Measurements from ENCODE around the gene CPXM1. TPM values are rescaled to one million over a fixed set of nuclear protein-coding genes. Genes with fewer than 3 reads are reported as not detected.

CPXM1 gene
- total and polyA plus RNA-seq, 2 donors from 2014 or later, result 5.2 to 7.1 TPM

DNA sequence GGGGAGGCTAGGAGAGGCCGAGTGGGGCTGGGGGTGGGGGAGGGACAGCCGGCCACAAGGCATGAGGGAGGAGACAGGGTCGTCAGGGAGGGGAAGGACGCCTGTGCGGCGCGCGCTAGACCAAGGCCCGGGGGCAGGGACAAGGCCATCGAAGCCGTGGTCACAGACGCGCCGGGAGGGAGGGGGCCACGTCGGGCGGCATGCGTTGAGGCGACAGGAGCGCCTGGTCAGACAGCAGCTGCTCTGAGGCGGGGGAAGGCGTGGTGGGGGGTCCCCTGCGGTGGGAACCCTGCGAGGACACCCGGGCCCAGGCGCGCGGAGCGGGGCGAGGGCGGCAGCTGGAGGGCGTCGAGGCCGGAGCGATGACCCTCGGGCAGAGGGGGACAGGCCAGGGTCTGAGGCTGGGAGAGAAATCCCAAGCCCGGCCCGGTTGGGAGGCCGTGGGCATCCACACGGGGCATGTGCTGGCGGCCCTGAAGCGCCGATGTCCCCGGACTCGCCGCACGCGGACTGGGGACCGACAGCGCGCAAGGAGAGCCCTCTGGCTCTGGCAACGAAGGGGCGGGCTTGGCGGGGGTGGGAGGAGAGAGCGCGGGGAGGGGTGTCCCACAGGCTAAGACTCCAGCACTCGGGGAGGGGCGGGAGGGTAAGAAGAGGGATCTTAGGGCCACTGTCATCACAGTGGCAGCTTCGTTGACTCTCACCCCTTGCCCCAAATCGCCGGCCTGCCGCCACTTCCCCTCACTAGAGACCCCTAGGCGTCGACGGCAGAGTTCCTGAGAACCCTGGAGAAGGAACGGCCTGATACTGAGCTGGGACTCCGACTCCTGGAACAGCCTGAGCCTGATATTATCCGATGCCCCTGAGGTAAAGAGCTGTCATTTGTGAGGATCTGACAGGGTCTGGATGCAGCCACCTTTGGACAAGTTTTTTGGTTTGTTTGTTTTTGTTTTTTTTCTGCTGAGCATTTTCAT, 20.8 kb upstream of the CPXM1 start:
- no peaks in the 10 kb centered on the region for H3K9me3 ChIP-seq (ENCODE audit: control insufficient read depth in 2 of 3, insufficient read depth in 1 of 3, low read length in 3 of 3)
- no peaks in the 10 kb centered on the region for H3K36me3 ChIP-seq (ENCODE audit: control insufficient read depth in 2 of 3, insufficient read depth in 3 of 3, low read length in 3 of 3)
- no peaks in the 10 kb centered on the region for H3K4me1 ChIP-seq (ENCODE audit: control insufficient read depth in 2 of 3, insufficient read depth in 2 of 3, low read depth in 1 of 3, low read length in 3 of 3)
- TF ChIP-seq, protein P1, sequence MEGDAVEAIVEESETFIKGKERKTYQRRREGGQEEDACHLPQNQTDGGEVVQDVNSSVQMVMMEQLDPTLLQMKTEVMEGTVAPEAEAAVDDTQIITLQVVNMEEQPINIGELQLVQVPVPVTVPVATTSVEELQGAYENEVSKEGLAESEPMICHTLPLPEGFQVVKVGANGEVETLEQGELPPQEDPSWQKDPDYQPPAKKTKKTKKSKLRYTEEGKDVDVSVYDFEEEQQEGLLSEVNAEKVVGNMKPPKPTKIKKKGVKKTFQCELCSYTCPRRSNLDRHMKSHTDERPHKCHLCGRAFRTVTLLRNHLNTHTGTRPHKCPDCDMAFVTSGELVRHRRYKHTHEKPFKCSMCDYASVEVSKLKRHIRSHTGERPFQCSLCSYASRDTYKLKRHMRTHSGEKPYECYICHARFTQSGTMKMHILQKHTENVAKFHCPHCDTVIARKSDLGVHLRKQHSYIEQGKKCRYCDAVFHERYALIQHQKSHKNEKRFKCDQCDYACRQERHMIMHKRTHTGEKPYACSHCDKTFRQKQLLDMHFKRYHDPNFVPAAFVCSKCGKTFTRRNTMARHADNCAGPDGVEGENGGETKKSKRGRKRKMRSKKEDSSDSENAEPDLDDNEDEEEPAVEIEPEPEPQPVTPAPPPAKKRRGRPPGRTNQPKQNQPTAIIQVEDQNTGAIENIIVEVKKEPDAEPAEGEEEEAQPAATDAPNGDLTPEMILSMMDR (IDR thresholded peaks at IDR 0.05; ENCODE audit: borderline replicate concordance, extremely low read depth, insufficient read depth), result no peak
- H3K27me3 ChIP-seq (ENCODE audit: control insufficient read depth, insufficient read depth, low read length), result no peaks in the 10 kb centered on the region
- DNase-seq (peak; percentile 59 to 82 (median 75)), FAIRE-seq (no peak)
- no peak overlapping the region for H3K27ac ChIP-seq (ENCODE audit: low read depth in 2 of 2, low read length in 2 of 2)
- no peak overlapping the region for H3K4me3 ChIP-seq (ENCODE audit: low read length in 3 of 3)
- no peak overlapping the region for H3K9ac ChIP-seq (ENCODE audit: low read length in 3 of 3)
- intact Hi-C loops (cut with DNase I), result no loop called here

DNA sequence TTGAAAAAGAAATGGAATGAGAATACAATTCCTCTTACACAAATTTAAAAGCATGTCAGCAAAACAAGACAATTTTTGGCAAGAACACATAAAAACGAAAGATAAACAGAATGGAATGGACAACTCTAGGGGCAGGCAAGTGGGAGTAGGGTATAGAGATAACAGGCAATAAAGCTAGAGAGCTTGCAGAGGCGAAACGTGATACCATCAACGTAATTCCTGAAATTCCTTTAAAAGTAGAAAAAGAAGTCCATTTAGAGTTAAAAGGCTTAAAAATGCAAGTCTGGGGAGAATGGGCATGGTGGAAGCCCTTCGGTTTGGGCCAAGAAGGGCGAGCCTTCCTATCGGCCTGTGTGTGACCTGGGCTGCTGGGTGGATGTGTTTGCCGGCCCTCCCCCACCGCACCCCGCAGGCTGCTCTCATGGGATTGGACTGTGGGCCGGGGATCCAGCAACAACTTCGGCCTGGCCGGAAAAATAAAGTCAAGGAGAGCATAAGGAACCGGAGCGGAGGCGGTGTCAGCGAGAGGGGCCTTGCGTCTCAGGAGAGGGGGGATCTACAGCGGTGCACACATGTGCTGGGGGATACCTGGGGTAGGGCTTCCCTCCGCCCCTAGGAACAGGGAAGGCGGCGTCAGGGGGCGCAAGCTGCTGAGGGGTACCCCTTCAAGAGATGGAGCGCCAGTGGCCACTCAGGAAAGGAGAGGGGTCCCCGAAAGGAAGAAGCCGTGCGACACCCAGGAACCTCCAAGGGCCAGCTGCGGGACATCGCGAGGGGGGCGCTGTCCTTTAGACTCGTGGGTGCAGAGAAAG, 19.9 kb upstream of the CPXM1 start:
- H3K36me3 ChIP-seq (ENCODE audit: control insufficient read depth in 2 of 3, insufficient read depth in 3 of 3, low read length in 3 of 3), result no peaks in the 10 kb centered on the region
- H3K27ac ChIP-seq (ENCODE audit: low read depth in 2 of 2, low read length in 2 of 2), result no peak overlapping the region
- no peaks in the 10 kb centered on the region for H3K9me3 ChIP-seq (ENCODE audit: control insufficient read depth in 2 of 3, insufficient read depth in 1 of 3, low read length in 3 of 3)
- no peaks in the 10 kb centered on the region for H3K4me1 ChIP-seq (ENCODE audit: control insufficient read depth in 2 of 3, insufficient read depth in 2 of 3, low read depth in 1 of 3, low read length in 3 of 3)
- TF ChIP-seq, protein P1 (IDR thresholded peaks at IDR 0.05; ENCODE audit: borderline replicate concordance, extremely low read depth, insufficient read depth), result no peak
- intact Hi-C loops (cut with DNase I), result no loop called here
- no peak for FAIRE-seq
- peak overlapping the region in 1 of 3 donors; percentile 19 for H3K9ac ChIP-seq (ENCODE audit: low read length in 3 of 3)
- H3K27me3 ChIP-seq (ENCODE audit: control insufficient read depth, insufficient read depth, low read length), result no peaks in the 10 kb centered on the region
- peak; percentile 70 to 90 (median 85) for DNase-seq
- H3K4me3 ChIP-seq (ENCODE audit: low read length in 3 of 3), result no peak overlapping the region

DNA sequence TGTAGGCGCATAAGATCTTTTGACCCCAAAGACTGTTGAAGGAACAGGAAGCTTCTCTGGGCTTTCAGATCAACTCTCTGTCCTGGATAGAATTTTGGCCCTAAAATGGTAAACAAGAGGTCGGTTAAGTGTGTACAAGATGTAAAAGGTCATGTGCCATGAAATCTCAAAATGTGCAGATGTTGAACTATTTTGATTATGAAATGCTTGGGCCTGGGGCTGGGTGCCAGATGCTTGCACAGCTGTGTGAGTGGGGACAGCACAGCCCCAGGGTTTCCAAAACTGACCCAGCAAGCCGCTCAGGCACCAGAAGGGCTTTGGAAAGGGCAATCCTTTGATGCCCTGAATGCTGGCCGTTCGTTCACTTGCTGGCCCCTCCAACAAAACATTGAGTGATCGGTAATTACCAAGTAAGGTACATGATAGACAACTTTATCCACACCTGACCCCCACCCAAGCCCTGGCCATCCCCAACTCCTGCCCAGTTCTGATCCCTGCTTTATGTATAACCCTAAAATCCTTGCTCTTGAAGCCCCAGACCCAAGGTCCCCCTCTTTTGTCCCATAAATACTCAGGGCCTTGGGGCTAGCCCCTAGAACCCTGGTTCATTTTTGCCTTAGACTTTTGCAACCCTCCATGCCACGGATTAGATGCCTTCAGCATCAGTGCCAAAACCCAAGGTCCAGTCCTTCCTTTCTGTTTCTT, 17.6 kb upstream of the CPXM1 start:
- Histone ChIP-seq H3K4me3 (ENCODE audit: low read length in 3 of 3) (no peak overlapping the region), H3K36me3 (ENCODE audit: control insufficient read depth in 2 of 3, insufficient read depth in 3 of 3, low read length in 3 of 3) (no peaks in the 10 kb centered on the region), H3K27me3 (ENCODE audit: control insufficient read depth, insufficient read depth, low read length) (no peaks in the 10 kb centered on the region), H3K27ac (ENCODE audit: low read depth in 2 of 2, low read length in 2 of 2) (no peak overlapping the region), H3K9me3 (ENCODE audit: control insufficient read depth in 2 of 3, insufficient read depth in 1 of 3, low read length in 3 of 3) (no peaks in the 10 kb centered on the region), H3K9ac (ENCODE audit: low read length in 3 of 3) (no peak overlapping the region), H3K4me1 (ENCODE audit: control insufficient read depth in 2 of 3, insufficient read depth in 2 of 3, low read depth in 1 of 3, low read length in 3 of 3) (no peaks in the 10 kb centered on the region)
- intact Hi-C loops (cut with DNase I), result no loop called here
- DNase-seq (peak in 2 of 5 donors; percentile 17 to 83), FAIRE-seq (no peak)
- TF ChIP-seq, protein P1 (IDR thresholded peaks at IDR 0.05; ENCODE audit: borderline replicate concordance, extremely low read depth, insufficient read depth), result no peak

Data from kidney (tissue), 14 donors.